IMR-90 (cell line): Measurements from ENCODE around the gene SGSH. TPM values are rescaled to one million over a fixed set of nuclear protein-coding genes. Genes with fewer than 3 reads are reported as not detected.
A peak's percentile ranks its signal among the peaks of the same experiment; 100 is the strongest.

Experiments used
- ATAC-seq: fragments of 200-7000 bp; cut with Tn5 transposase; 2 replicates; pipeline ENCODE4 v1.9.1; 2020; ENCODE audit warnings: low read depth, mild to moderate bottlenecking, moderate library complexity
- BruUV-seq: library from RNA; stranded (reverse); fragments of 400-500 nt; replicated peaks from 2 replicates; lab custom pipeline; 2021; lab: Mats Ljungman, UMichigan
- CTCF ChIA-PET: fragments of 300-600 bp; formaldehyde crosslinking; extraction: SDS; loops from one replicate; lab custom pipeline; 2021; ENCODE audit warnings: antibody characterized with exemption; lab: Yijun Ruan, JAX
- POLR2A ChIA-PET: fragments of 300-600 bp; sonication (Branson Sonifier 250); formaldehyde crosslinking; loops from one replicate; lab custom pipeline; 2022; ENCODE audit warnings: antibody characterized with exemption; ENCODE audit not compliant: unreplicated experiment; lab: Charles Lee
- DNase-seq: peaks from one replicate; pipeline ENCODE4 v3.0.0; 2013
- H2AFZ ChIP-seq: replicated peaks from 2 replicates; pipeline ENCODE3; 2013; ENCODE audit warnings: low read length, mild to moderate bottlenecking; ENCODE audit not compliant: poor library complexity
- H2AK5ac ChIP-seq: 2 replicates; pipeline ENCODE4 v1.6.1; 2013; ENCODE audit warnings: low read depth, low read length, inconsistent platforms
- H2AK9ac ChIP-seq: replicated peaks from 2 replicates; pipeline ENCODE3; 2013; ENCODE audit warnings: mild to moderate bottlenecking, low read depth, low read length, moderate library complexity; ENCODE audit not compliant: poor library complexity
- H2BK120ac ChIP-seq: 2 replicates; pipeline ENCODE4 v1.6.1; 2013; ENCODE audit warnings: low read depth, low read length, inconsistent platforms
- H2BK15ac ChIP-seq: 3 replicates; pipeline ENCODE4 v1.6.1; 2013; ENCODE audit warnings: low read depth, low read length, inconsistent platforms
- H2BK20ac ChIP-seq: 2 replicates; pipeline ENCODE4 v1.6.1; 2013; ENCODE audit warnings: low read depth, mild to moderate bottlenecking, inconsistent platforms, low read length, moderate library complexity
- H2BK5ac ChIP-seq: 2 replicates; pipeline ENCODE4 v1.6.1; 2013; ENCODE audit warnings: mild to moderate bottlenecking, low read depth, low read length, inconsistent platforms; ENCODE audit not compliant: poor library complexity, severe bottlenecking
- H3K14ac ChIP-seq: replicated peaks from 2 replicates; pipeline ENCODE4 v1.6.1; 2013; ENCODE audit warnings: low read depth, low read length, inconsistent platforms
- H3K18ac ChIP-seq: 2 replicates; pipeline ENCODE4 v1.6.1; 2013; ENCODE audit warnings: low read depth, low read length, control low read depth
- H3K23ac ChIP-seq: 2 replicates; pipeline ENCODE4 v1.6.1; 2013; ENCODE audit warnings: low read depth, low read length, inconsistent platforms
- H3K27ac ChIP-seq: 2 replicates; pipeline ENCODE4 v1.5.1; 2013; ENCODE audit warnings: mild to moderate bottlenecking, control low read depth, low read length; ENCODE audit not compliant: insufficient read depth
- H3K27me3 ChIP-seq: 2 replicates; pipeline ENCODE4 v1.6.1; 2013; ENCODE audit warnings: low read length; ENCODE audit not compliant: control insufficient read depth, insufficient read depth
- H3K36me3 ChIP-seq: 2 replicates; pipeline ENCODE4 v1.6.1; 2013; ENCODE audit warnings: low read length, mixed read lengths; ENCODE audit not compliant: control insufficient read depth, insufficient read depth
- H3K4ac ChIP-seq: 2 replicates; pipeline ENCODE4 v1.6.1; 2013; ENCODE audit warnings: low read depth, low read length, inconsistent platforms
- H3K4me1 ChIP-seq: 2 replicates; pipeline ENCODE4 v1.6.1; 2013; ENCODE audit warnings: low read length, mixed read lengths; ENCODE audit not compliant: control insufficient read depth, insufficient read depth
- H3K4me2 ChIP-seq: 2 replicates; pipeline ENCODE4 v1.6.1; 2013; ENCODE audit warnings: low read depth, mild to moderate bottlenecking, control low read depth, low read length, moderate library complexity
- H3K4me3 ChIP-seq: 2 replicates; pipeline ENCODE4 v1.5.1; 2013; ENCODE audit warnings: low read depth, mild to moderate bottlenecking, control low read depth, low read length, moderate library complexity; ENCODE audit not compliant: insufficient read depth
- H3K56ac ChIP-seq: 2 replicates; pipeline ENCODE4 v1.6.1; 2013; ENCODE audit warnings: low read length, inconsistent platforms; ENCODE audit not compliant: insufficient read depth; ENCODE audit errors: extremely low read depth
- H3K79me1 ChIP-seq, 2 experiments: 2 replicates each; pipeline ENCODE4 v1.6.1; 2013; ENCODE audit warnings: low read length in 2 of 2, inconsistent platforms in 1 of 2, low read depth in 1 of 2
- H3K9ac ChIP-seq: 2 replicates; pipeline ENCODE4 v1.6.1; 2013; ENCODE audit warnings: low read depth, low read length, control low read depth
- H3K9me1 ChIP-seq: 2 replicates; pipeline ENCODE4 v1.6.1; 2013; ENCODE audit warnings: low read length, inconsistent platforms; ENCODE audit not compliant: insufficient read depth
- H3K9me3 ChIP-seq: 2 replicates; pipeline ENCODE4 v1.6.1; 2013; ENCODE audit warnings: low read length; ENCODE audit not compliant: control insufficient read depth, insufficient read depth
- H4K20me1 ChIP-seq: 2 replicates; pipeline ENCODE4 v1.6.1; 2013; ENCODE audit warnings: low read length, inconsistent platforms; ENCODE audit not compliant: insufficient read depth
- H4K5ac ChIP-seq: 2 replicates; pipeline ENCODE4 v1.6.1; 2013; ENCODE audit warnings: mild to moderate bottlenecking, low read depth, low read length, control low read depth
- H4K8ac ChIP-seq, 2 experiments: 2 replicates each; pipeline ENCODE4 v1.6.1; 2013; ENCODE audit warnings: low read depth in 2 of 2, low read length in 2 of 2, control low read depth in 1 of 2, inconsistent platforms in 1 of 2
- H4K91ac ChIP-seq: 2 replicates; pipeline ENCODE4 v1.6.1; 2013; ENCODE audit warnings: low read depth, low read length, inconsistent platforms; ENCODE audit not compliant: insufficient read depth
- BHLHE40 ChIP-seq: fragments of 150-350 bp; IDR thresholded peaks from 2 replicates; pipeline ENCODE4 v1.6.1; 2016; ENCODE audit warnings: mild to moderate bottlenecking, low read depth, low read length
- CEBPB ChIP-seq: IDR thresholded peaks from 2 replicates; pipeline ENCODE4 v1.6.1; 2012; ENCODE audit warnings: low read depth, low read length, improper control_type of control experiment
- CHD1 ChIP-seq: IDR thresholded peaks from 2 replicates; pipeline ENCODE4 v1.6.1; 2012; ENCODE audit warnings: low read depth, low read length, improper control_type of control experiment
- MAFK ChIP-seq: IDR thresholded peaks from 2 replicates; pipeline ENCODE4 v1.6.1; 2012; ENCODE audit warnings: low read depth, low read length, improper control_type of control experiment
- MAZ ChIP-seq: IDR thresholded peaks from 2 replicates; pipeline ENCODE4 v1.6.1; 2012; ENCODE audit warnings: low read depth, mild to moderate bottlenecking, low read length, improper control_type of control experiment, moderate library complexity, borderline replicate concordance
- MXI1 ChIP-seq: IDR thresholded peaks from 2 replicates; pipeline ENCODE4 v1.6.1; 2012; ENCODE audit warnings: low read depth, mild to moderate bottlenecking, low read length, moderate library complexity, borderline replicate concordance
- NFE2L2 ChIP-seq: fragments of 150-350 bp; IDR thresholded peaks from 2 replicates; pipeline ENCODE4 v1.6.1; 2016; ENCODE audit warnings: low read depth, mild to moderate bottlenecking, low read length
- POLR2A ChIP-seq: IDR thresholded peaks from 2 replicates; pipeline ENCODE4 v1.6.1; 2012; ENCODE audit warnings: mild to moderate bottlenecking, low read depth, low read length
- RAD21 ChIP-seq: IDR thresholded peaks from 2 replicates; pipeline ENCODE4 v1.6.1; 2012; ENCODE audit warnings: low read length, improper control_type of control experiment
- RCOR1 ChIP-seq: IDR thresholded peaks from 2 replicates; pipeline ENCODE4 v1.6.1; 2012; ENCODE audit warnings: mild to moderate bottlenecking, low read length, improper control_type of control experiment; ENCODE audit not compliant: insufficient replicate concordance
- RFX5 ChIP-seq: IDR thresholded peaks from 2 replicates; pipeline ENCODE4 v1.8.0; 2012; ENCODE audit warnings: low read depth, mild to moderate bottlenecking, low read length, moderate library complexity
- SMC3 ChIP-seq: fragments of 150-350 bp; IDR thresholded peaks from 2 replicates; pipeline ENCODE4 v1.6.1; 2016; ENCODE audit warnings: low read depth, mild to moderate bottlenecking, antibody characterized with exemption, low read length, moderate library complexity
- USF2 ChIP-seq: fragments of 150-350 bp; IDR thresholded peaks from 2 replicates; pipeline ENCODE4 v1.6.1; 2017; ENCODE audit warnings: mild to moderate bottlenecking, antibody characterized with exemption, low read length, low read depth
- WGBS, 2 experiments: methylation state at CpG; one replicate each; pipeline versions ENCODE4 v1.1.5 to v1.1.7; 2013; ENCODE audit warnings: missing lambda C conversion rate in 2 of 2; ENCODE audit not compliant: insufficient read length in 1 of 2; ENCODE audit errors: extremely low coverage in 2 of 2; 5-methylcytosine and 5-hydroxymethylcytosine counted together
- dilution Hi-C: fragments of 300-500 bp; cut with HindIII; formaldehyde crosslinking; loops from one replicate; pipeline ENCODE4 v1.14.3; 2018; ENCODE audit warnings: low sequenced_read_pairs; ENCODE audit not compliant: unreplicated experiment
- in situ Hi-C: fragments of 300-500 bp; cut with MboI; formaldehyde crosslinking; loops from 3 replicates; pipeline ENCODE4 v1.14.3; 2019; ENCODE audit warnings: low sequenced_read_pairs, inconsistent platforms, mixed read lengths
- intact Hi-C: fragments of 100-400 bp; cut with micrococcal nuclease; formaldehyde crosslinking; loops from 2 replicates; pipeline ENCODE4 v1.10.0; 2022
- polyA plus RNA-seq, 3 experiments: library from polyadenylated mRNA; depleted of rRNA; stranded (reverse); fragments of >200 nt; gene quantifications; 2 replicates each; pipeline ENCODE4 v1.2.3, GENCODE V29; 2012; ENCODE audit warnings: low replicate concordance in 1 of 3
- total RNA-seq: library from RNA; depleted of rRNA; stranded (reverse); fragments of >200 nt; gene quantifications from 2 replicates; pipeline ENCODE4 v1.2.3, GENCODE V29; 2012
- TF ChIP-seq, protein P1 (sequence below): fragments of 150-350 bp; IDR thresholded peaks from 2 replicates; pipeline ENCODE4 v1.6.1; 2016; ENCODE audit warnings: low read depth, mild to moderate bottlenecking, low read length, moderate library complexity, borderline replicate concordance
- TF ChIP-seq, protein P2 (sequence below): conservative IDR thresholded peaks from 2 replicates; pipeline ENCODE4 v1.5.1; 2012; ENCODE audit warnings: mild to moderate bottlenecking, low read depth, low read length, improper control_type of control experiment

Gene SGSH
- total and polyA plus RNA-seq, 2 of the 4 experiments (the other 2 are of a cell fraction) = 3.0 to 41.5 TPM

GRCh38 chr17:80191865-80192661, 28.1 kb downstream of the SGSH start:
- H3K4ac ChIP-seq = no peak overlapping the region
- H4K91ac ChIP-seq = no peak overlapping the region
- no peak overlapping the region for H3K23ac ChIP-seq
- intact Hi-C loops = no loop called here
- H4K5ac ChIP-seq = no peak overlapping the region
- no peak overlapping the region for H3K56ac ChIP-seq
- no peak overlapping the region for H3K18ac ChIP-seq
- 40% methylated on average over 13 of the region's 29 CpGs; no CpG with 5 or more reads in 1 of the 2 experiments for WGBS, 2 experiments
- no peak overlapping the region for H2BK15ac ChIP-seq
- no peak overlapping the region for H2BK120ac ChIP-seq
- H3K4me3 ChIP-seq = no peak overlapping the region
- in situ Hi-C loops = no loop called here
- no peak overlapping the region for H3K14ac ChIP-seq
- no peaks in the 10 kb centered on the region for H3K9me3 ChIP-seq
- no peak overlapping the region for H4K8ac ChIP-seq
- dilution Hi-C loops = no loop called here
- no peak overlapping the region for H3K4me2 ChIP-seq
- no peak overlapping the region for H2BK5ac ChIP-seq
- no peaks in the 10 kb centered on the region; the same call in 1 of the 2 replicates for H3K9me1 ChIP-seq
- H3K79me1 ChIP-seq = no peaks in the 10 kb centered on the region
- no TSS peak for BruUV-seq
- H2AFZ ChIP-seq = peak overlapping the region; percentile 63
- ATAC-seq = no peak; the same call in 1 of the 2 replicates
- H3K36me3 ChIP-seq = no peaks in the 10 kb centered on the region
- ChIA-PET CTCF (no interaction called here), POLR2A (interaction anchor here (0.8 kb wide), 1 partner anchor 622 kb away, joined by 3 read pairs; no protein-coding TSS in a partner anchor)
- no peak overlapping the region for H2AK5ac ChIP-seq
- H2BK20ac ChIP-seq = no peak overlapping the region
- no peak overlapping the region for H2AK9ac ChIP-seq
- H3K9ac ChIP-seq = no peak overlapping the region
- no peak overlapping the region for H3K27ac ChIP-seq
- DNase-seq = no peak
- no peaks in the 10 kb centered on the region for H4K20me1 ChIP-seq
- H3K4me1 ChIP-seq = peaks cover 6% of the 10 kb centered on the region
- peaks cover 25% of the 10 kb centered on the region for H3K27me3 ChIP-seq
- TF ChIP-seq CHD1 (no peak), RFX5 (no peak), RCOR1 (no peak), POLR2A (no peak), NFE2L2 (no peak), MXI1 (no peak), CEBPB (no peak), SMC3 (no peak), BHLHE40 (no peak), USF2 (no peak), MAFK (no peak), MAZ (no peak), RAD21 (no peak)
- TF ChIP-seq, protein P1, sequence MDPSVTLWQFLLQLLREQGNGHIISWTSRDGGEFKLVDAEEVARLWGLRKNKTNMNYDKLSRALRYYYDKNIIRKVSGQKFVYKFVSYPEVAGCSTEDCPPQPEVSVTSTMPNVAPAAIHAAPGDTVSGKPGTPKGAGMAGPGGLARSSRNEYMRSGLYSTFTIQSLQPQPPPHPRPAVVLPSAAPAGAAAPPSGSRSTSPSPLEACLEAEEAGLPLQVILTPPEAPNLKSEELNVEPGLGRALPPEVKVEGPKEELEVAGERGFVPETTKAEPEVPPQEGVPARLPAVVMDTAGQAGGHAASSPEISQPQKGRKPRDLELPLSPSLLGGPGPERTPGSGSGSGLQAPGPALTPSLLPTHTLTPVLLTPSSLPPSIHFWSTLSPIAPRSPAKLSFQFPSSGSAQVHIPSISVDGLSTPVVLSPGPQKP = no peak
- TF ChIP-seq, protein P2, sequence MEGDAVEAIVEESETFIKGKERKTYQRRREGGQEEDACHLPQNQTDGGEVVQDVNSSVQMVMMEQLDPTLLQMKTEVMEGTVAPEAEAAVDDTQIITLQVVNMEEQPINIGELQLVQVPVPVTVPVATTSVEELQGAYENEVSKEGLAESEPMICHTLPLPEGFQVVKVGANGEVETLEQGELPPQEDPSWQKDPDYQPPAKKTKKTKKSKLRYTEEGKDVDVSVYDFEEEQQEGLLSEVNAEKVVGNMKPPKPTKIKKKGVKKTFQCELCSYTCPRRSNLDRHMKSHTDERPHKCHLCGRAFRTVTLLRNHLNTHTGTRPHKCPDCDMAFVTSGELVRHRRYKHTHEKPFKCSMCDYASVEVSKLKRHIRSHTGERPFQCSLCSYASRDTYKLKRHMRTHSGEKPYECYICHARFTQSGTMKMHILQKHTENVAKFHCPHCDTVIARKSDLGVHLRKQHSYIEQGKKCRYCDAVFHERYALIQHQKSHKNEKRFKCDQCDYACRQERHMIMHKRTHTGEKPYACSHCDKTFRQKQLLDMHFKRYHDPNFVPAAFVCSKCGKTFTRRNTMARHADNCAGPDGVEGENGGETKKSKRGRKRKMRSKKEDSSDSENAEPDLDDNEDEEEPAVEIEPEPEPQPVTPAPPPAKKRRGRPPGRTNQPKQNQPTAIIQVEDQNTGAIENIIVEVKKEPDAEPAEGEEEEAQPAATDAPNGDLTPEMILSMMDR = no peak
